GM12873 (cell line): Measurements from ENCODE around the gene NDUFV3.

Source experiments
- TF ChIP-seq, protein P1 (sequence below): IDR thresholded peaks from 2 replicates; pipeline ENCODE4 v1.5.1; 2012; ENCODE audit warnings: low read depth, mild to moderate bottlenecking, moderate library complexity, low read length, control low read depth; ENCODE audit not compliant: insufficient read depth; ENCODE audit errors: missing control alignments

NDUFV3 gene

DNA sequence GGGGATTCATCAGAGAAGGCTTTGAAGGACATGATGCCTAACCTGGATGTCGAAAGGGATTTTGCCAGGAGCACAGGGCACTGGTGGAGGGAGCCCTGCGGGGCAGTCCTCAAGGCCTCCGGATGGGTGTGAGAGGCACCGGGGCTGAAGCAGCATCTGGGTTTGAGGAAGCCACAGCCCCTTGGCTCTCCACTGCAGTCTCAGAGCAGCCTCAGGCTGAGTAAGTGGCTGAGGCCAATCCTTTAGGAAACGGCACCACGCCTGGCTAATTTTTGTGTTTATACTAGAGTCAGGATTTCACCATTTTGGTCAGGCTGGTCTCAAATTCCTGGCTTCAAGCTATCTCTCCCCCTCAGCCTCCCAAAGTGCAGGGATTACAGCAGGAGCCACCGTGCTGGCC is 20.4 kb downstream of the NDUFV3 start:
- TF ChIP-seq, protein P1, sequence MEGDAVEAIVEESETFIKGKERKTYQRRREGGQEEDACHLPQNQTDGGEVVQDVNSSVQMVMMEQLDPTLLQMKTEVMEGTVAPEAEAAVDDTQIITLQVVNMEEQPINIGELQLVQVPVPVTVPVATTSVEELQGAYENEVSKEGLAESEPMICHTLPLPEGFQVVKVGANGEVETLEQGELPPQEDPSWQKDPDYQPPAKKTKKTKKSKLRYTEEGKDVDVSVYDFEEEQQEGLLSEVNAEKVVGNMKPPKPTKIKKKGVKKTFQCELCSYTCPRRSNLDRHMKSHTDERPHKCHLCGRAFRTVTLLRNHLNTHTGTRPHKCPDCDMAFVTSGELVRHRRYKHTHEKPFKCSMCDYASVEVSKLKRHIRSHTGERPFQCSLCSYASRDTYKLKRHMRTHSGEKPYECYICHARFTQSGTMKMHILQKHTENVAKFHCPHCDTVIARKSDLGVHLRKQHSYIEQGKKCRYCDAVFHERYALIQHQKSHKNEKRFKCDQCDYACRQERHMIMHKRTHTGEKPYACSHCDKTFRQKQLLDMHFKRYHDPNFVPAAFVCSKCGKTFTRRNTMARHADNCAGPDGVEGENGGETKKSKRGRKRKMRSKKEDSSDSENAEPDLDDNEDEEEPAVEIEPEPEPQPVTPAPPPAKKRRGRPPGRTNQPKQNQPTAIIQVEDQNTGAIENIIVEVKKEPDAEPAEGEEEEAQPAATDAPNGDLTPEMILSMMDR, result no peak

- TF ChIP-seq, protein P1, result no peak
Measured at GRCh38 chr21:42918291-42918690, 25.2 kb downstream of the NDUFV3 start.

GRCh38 chr21:42921927-42922326 is 28.8 kb downstream of the NDUFV3 start:
- TF ChIP-seq, protein P1, result no peak

DNA sequence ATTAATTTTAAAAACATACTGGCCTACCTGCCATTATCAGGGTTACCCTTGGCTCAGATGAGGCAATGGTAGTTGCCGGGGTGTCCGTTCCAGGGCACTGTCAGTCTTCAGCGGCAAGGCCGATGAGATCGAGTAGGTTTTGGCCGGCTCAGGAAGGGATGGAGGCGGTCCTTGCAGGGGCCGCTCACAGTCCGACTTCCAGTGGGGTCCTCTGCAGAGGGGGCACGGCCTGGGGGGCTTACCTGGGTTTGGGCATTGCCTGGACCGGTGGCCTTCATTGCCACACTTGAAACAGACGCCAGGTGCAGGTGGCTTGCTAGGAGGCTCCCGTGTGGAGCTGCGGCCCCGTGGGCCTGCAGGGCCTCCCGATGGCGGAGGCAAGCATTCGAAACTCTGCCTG is 29.8 kb downstream of the NDUFV3 start:
- TF ChIP-seq, protein P1, result no peak

- TF ChIP-seq, protein P1, result peak; percentile 78
Measured at GRCh38 chr21:42923553-42924432, 30.7 kb downstream of the NDUFV3 start.

GRCh38 chr21:42924433-42924751 is 31.3 kb downstream of the NDUFV3 start:
- TF ChIP-seq, protein P1, result no peak

GRCh38 chr21:42925114-42925926 is 32.2 kb downstream of the NDUFV3 start, which contains the start of gene ERVH48-1:
TSS of gene ERVH48-1 (minus strand) at chr21:42925630. CDS start at chr21:42919006, 6,624 bp downstream.
- TF ChIP-seq, protein P1, result no peak
